HG03175 (cell line): ENCODE measurements around the gene MALL.
"Not testable (repeated sequence)": the region's sequence is repeated elsewhere in the genome, so short reads cannot be mapped to it uniquely, and the experiment has no call there.

ENCODE experiments used
- ATAC-seq: cut with Tn5 transposase; IDR thresholded peaks from one replicate; pipeline ENCODE4 v1.9.1; 2021; ENCODE audit warnings: mild to moderate bottlenecking, moderate library complexity; ENCODE audit not compliant: unreplicated experiment

MALL gene

DNA sequence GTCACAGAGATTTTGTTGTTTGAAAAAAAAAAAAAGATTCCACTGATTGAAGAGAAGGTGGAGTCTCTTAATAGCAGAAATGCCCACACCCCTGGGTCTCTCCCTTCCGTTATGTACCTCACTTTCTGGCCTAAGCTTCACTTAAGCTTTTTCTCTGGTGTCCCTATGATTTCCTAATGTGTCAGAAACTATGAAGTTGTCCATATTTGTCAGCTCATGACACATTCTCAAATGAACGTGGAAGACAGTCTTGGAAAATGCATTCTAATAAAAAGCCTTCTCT lies 5.4 kb upstream of the MALL start:
- no peak for ATAC-seq

DNA sequence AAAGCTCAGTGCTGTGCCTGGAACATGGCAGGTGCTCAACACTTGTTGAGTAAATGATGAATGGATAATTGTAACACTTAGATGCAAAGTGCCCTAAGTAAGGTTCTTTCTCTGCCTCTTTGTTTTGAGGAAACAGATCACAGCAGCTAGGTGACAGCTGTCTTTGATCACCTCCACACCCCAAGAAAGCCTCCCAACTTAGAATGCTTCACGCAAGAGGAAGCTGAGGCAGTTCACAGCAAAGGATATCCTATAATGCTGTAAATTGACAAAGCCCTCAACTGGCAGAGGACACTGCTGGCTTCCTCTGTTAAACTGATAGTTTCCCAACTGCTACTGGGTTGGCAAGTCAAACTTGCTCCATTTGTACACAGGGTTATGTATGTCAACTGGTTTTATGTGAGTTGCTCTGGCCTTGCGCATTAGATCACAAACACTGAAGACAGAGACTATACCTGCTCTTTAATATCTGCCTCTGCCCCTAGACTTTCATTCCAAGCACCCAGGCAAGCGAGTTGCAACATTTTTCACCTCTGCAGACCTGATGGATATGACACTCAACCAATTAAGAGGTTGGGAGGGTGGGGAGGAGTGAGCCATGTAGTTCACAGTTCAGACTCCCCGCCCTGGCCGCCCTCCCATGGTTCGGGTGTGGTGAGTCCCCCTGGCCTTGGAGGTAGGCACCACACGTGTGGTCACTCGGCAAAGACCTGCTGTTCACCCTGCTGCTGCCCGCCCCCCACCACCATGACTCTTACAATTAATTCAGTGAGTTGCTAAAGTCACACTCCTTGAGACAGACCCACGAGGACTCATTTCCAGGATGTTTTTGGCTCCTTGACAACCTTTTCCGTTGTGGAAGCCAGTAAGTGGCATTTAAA lies 4.8 kb upstream of the MALL start:
- no peak for ATAC-seq

DNA sequence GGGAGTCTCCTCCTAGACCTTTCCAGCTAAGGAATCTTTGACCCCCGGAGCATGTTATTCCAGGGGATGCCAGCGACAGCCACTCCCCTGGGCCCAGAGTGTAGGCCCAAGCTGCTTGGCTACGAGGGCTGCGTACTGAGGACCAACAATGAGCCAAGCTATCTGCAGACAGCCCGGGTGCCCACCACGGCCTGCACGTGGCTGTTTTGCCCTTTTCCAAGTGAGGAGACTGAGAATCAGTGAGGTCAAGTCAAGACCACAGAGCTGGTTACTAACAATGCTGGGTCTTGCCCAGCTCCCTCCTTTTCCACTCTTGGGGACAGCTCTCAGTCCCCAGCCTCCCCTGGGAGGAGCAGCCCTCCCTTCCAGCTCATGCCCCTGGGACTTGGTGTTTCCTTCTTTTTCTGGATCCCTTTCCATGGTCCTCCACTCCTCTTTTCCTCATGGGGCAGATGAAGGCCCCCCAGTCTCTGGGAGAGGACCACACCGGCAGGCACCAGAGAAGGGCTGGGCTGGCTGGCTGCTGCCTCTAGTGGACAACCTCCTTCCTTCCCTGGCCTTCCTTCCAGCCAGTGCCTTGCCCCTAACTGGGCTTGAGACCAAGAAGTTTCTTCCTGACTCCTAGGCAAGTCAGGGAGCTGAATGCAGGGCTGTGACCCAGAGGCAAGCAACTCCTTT lies 550 bp upstream of the MALL start:
- ATAC-seq: no peak

DNA sequence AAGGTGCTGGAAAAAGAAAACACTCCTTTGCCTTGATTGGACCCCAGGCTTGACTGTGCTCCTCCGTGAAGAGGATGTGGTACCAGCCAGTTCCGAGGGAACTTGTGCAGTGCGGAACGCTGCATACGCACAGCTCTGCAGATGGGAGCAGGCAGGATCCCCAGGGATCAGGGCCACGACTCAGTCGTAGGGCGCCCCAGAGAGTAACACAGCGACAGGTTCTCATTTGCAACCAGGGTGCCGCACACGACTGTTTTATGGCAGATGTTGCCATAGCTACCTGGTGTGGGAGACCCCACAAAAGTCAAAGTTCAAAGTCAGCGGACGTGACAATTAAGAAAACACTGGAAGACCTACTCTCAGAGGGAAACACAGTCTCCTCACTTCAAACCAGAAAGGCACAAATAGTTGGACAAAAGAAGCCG lies 779 bp downstream of the MALL start:
- ATAC-seq: no peak

DNA sequence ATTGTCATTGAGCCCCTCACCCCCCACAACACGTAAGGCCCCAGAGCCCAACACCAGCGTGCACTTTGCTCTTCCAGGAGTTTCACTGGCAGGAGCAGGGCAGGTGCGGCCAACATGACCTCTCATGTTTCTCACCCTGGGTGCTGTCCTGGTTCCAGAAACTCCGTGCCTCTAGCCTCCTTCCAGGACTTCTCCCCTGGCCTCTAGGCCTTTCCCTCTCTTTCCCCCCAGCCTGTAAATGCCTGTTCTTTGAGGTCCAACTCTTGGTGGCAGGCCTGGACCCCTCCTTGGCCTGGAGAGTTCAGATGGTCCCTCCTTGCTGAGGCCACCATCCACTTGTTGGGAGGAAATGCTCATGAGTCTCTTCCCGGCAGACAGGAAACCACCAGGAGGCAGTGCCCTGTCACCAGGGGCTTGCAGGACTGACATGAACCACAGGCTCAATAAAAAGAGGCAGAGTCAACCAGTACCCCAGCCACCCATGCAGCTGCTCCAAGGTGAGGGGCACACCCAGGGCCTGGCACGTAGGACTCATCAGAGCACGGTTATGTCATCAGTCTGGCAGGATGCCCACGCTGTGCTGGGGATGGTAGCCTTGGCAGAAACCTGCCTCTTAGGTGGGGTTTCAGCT lies 1.5 kb downstream of the MALL start:
- no peak for ATAC-seq

DNA sequence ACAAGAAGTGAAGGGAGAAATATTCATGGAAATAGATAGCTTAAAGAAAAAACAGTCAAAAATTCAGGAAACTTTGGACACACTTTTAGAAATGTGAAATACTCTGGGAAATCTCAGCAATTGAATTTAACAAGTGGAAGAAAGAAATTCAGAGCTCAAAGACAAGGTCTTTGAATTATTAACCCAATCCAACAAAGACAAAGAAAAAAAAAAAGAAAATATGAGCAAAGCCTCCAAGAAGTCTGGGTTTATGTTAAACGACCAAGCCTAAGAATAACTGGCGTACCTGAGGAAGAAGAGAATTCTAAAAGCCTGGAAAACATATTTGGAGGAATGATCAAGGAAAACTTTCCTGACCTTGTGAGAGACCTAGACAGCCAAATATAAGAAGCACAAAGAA lies 7.3 kb downstream of the MALL start:
- ATAC-seq: not testable (repeated sequence)

DNA sequence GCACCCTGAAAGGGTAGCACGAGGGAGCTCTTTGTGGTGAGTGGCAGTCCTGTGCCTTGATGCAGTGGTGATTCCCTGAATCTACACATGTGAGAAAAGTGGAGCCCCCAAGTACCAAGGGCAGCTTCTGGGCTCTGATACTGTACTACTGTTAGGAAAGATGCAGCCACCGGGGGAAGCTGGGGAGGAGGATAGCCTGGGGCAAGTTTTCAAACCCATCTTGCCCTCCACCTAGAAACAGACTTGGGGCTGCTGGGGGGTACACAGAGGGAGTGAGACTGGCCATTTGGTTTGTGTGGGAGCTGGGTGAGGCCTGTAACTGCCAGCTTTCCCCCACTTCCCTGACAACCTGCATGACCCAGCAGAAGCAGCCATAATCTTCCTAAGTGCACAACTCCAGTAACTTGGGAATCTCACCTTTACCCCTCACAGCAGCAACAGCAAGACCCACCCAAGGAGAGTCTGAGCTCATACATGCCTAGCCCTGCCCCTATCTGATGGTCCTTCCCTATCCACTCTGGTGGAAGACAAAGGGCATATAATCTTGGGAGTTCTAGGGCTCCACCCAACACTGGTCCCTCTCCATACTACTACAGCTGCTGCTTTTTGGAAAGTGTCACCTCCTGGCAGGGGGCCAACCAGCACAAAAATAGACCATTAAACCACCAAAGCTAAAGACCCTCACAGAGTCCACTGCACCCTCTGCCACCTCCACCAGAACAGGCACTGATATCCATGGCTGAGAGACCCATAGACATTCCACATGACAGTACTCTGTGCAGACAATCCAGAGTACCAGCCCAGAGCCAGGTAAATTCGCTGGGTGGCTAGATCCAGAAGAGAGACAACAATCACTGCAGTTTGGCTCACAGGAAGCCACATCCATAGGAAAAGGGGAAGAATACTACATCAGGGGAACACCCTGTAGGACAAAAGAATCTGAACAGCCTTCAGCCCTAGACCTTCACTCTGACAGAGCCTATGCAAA lies 8.2 kb downstream of the MALL start:
- ATAC-seq: no peak

DNA sequence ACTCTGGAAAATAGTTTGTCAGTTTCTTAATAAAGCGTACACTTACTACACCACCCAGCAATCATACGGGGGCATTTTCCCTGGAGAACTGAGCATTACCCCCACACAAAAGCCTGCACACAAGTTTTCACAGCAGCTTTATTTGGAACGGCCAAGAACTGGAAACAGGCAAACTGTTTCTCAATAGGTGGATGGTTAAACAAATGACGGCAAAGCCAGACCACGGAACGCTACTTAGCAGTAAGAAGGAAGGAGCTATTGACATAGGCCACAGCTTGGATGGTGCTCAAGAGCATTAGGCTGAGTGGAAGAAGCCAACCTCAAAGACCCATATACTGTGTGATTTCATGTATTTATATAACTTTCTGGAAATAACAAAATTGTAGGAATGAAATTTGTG lies 9.0 kb downstream of the MALL start:
- ATAC-seq: no peak

DNA sequence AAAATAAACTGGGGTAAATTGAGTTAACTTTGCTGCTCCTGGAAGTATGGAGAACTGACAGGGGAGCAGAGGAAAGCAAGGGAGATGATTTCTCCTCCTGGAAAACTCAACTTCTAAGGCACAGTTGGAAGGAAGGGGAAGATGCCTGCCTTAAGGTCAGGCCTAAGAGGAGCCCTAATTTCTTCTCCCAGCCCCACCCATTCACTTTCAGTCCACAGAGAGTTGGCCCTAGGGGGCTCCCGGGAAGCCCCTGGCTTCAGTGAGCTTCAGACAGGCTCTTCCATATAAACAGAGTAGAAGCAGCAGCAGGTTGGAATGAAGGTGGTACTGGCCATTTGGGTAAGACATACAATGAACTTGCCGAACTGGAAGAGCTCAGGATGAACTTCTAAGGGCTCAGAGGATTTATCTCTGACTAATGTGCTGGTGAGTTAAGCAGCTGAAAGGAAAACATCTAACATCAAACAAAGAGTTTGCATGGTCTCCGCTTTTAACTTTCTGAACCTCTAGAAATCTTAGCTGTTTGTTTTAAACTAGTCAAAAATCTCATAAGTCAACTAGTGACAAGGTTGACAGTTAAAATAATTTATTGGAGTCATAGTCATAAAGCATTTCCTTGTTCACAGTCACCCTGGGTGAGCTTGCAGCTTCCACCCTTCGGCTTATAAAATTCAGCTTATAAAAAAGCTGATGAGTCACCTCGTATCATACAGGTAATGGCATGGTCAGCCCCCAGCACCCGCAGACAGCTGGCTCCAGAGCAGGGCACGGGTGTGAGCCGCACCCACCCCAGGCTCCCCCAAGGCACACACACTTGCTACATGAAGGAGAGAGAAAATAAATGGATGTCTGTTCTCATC lies 9.8 kb downstream of the MALL start:
- no peak for ATAC-seq

DNA sequence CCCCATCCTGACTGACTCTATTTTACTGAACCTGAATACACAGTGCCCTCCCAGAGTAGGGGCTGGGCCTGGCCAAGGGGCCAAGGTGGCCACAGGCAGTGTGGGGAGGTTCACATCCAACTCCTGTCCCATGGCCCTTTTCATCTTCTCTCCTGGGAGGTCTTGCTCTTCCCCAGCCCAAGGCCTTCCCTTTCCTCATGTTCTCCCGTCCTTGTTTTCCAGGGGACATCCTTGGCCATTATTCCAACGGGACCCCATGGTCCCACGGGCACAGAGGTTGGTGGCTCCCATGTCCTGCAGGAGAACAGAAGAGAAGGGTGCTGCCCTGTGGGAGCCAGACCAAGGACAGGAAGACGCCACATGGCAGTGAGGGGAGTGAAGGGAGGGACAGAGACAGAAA lies 10.4 kb downstream of the MALL start:
- no peak for ATAC-seq

DNA sequence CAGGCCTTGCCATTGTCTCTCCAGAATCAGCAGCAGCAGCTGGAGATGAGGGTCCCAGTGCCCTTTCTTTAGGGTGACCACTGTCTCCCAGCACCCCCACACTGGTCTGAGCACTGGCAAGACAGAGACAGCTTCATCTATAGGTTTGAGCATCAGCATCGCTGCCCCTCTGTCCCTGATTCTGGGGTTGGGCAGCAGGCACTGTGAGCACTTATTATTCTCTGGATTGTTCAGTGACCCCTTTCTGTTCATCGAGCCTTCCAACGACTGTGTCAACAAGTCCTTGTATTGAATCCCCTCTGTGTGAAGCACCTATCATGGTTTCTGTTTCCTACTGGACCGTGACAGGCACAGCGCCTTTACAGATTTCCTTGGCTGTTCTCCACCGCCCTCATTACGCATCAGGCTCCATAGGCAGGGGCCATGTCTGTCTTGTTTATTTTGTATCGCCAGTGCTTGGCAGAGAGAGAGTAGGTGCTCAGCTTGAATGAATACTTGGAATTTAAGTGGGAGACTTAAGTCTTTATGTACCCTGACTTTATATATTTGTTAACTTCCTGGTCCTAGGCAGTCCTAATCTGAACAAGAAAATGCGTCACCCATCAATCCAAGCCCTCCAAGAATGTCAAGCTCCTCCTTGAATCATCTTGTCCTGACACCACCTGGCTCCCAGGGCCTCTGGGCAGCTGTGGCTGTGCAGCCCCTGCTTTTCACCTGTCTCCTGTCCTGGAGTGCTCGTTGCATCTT lies 11.4 kb downstream of the MALL start:
- no peak for ATAC-seq

DNA sequence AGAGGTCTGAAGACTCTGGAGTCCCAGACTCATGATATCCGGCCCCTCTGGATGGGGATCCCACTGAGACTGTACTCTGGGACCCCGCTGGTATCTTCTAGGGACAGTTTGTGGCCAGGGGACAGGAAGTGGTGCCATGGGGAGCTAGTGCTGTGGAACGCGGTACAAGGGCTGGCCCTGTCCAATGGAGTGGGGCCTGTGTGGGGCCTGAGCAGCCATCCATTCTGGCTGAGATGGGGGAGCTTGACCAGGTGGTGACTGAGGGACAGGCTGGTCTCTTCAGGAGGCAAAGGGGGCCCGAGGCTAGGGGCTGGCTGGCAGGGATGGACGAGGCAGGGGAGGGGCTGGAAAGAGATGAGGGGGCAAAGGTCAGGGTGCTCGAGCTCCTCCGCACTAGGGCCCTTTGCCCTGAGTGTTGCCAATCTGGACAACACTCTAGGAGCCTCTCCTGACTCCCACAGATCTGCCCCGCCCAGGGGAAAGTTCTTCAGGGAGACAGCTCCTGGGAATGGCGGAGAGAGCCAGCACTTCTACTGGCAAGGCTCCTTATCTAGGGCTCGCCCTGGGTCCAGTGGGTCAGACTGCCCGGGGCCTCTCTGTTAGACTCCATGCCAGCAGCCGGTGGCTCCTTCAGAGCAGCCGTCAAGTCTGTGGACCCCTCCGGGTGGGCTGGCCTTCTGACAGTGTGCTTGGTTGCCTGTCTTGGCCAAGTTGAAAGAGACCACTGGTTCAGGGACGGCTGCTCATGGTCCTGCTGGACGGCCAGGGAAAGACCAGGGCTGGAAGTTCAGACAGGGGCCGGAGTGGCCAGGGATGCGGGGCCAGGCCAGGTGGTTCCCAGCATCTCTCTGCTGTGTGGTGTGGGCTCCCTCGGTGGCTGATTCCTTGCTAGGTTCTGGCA lies 12.3 kb downstream of the MALL start:
- no peak for ATAC-seq

DNA sequence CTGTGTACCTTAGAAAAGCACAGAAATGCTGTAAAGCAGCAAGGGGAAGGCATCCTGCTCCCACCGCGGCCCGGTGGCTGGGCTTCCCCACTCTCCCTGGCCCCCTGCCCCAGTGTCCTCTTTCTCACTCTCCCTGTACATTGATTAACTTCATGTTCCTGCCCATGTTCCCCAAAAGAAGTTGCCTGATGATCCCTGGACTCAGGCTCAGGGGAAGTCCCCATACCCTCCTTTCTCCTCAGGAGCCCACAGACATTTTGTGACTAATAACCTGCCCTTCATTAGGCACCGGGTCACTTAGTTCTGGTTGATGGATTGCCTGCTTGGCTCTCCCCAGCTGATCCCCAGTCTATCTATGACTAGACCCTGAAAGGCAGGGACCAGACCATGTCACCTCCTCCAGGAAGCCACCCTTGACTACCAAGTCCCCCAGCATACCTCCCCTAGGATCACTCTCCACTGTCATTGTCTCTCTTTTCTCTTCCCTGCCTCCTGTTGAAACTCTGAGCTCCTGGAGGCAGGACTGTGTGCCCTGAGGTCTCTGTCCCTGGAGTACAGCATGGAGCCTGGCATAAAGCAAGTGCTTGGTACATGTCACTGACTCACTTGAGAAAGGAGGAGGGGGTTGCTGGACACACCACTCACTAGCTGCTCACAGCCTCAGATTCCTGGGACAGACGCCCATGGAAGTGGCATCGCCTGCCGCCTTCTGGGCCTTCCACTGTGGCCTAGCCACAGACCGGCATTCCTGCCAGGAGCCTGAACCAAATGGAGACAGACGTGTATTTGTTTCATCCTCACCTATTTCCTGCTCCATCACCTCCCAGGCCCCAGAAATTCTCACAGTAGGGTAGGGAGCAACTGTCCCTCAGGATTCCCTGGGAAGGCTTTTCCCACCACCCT lies 13.5 kb downstream of the MALL start:
- ATAC-seq: no peak

DNA sequence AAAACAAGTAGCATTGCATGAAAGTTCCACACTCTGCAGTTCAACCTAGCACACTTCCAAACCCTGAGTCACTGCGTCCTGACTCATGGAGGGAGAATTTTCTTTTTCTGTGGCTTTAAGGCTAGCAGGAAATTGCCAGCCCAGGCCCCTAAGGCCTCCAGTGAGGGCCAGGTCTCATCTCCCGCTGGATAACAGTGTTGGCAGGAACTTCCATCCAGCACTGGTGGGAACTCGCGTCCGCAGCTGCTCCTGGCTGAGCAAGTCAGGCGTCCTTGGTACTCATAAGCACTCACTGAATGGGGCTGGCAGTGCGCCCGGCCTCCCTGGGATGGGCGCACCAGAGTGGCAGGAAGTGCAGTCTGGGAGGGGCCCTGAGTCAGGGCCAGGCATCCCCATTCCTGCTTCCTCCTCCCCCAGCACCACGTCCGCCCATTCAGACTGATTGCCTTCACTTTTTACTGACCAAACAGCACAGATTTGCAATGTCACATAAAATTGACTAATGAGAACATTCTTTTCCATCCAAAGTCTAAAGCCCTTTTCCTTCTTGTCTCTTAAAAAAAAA lies 14.3 kb downstream of the MALL start:
- ATAC-seq: no peak

DNA sequence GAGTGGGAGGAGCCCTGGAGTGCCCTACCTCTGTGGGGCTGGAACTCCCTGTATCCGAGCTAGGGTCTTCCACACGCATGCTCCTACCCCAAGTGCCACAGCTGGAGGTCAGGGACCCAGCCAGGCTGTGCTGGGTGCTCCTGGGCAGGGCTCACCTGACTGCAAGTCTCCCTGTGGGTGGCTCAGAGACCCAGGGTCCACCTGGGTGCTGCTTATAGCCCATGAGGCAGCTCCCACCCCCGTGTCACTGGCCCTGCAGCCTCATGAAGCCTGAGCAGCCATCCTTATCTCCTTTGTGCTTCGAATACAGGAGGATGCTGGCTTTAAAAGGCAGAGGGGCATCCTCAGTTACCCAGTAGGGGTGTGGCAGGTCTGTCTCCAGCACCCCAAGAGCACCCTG lies 14.7 kb downstream of the MALL start:
- ATAC-seq: not testable (repeated sequence)

DNA sequence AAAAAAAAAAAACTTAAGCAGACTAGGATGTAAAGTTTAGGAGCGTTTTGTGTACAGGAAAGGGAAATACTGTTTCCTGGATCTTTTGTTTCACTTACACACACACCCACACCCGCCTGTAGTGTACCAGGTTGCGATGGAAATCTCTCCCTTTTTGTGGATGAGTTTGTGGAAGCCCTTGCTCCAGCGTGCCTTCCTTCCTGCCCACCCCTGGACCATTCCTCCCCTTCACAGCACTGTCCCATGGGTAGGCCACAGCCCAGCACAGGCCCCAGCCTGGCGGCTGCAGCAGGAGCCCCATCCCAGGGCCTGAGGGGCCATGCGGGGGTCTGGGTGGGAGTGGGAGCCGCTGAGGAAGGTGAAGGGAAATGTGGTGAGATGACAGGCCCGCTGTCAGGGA lies 15.1 kb downstream of the MALL start:
- no peak for ATAC-seq
